ENCODE measurements around the gene RAPH1. TPM values are rescaled to one million over a fixed set of nuclear protein-coding genes. Genes with fewer than 3 reads are reported as not detected.

Gene RAPH1
- total RNA-seq, 1 experiment from 2014 or later, result 114 TPM

- POLR2A ChIA-PET, result no interaction called here
- no peak for TF ChIP-seq CTCF (IDR thresholded peaks at IDR 0.05; ENCODE audit: insufficient read depth in 1 of 2, low read depth in 1 of 2, low read length in 1 of 2, severe bottlenecking in 1 of 2, unreplicated experiment in 1 of 2)
- Histone ChIP-seq H3K4me1 (no peaks in the 10 kb centered on the region), H3K36me3 (ENCODE audit: control insufficient read depth, insufficient read depth, low read length) (no peaks in the 10 kb centered on the region; the same call in 1 of the 2 replicates), H3K9me3 (no peaks in the 10 kb centered on the region), H3K27me3 (replicated peaks; ENCODE audit: control insufficient read depth, insufficient read depth, low read length) (no peaks in the 10 kb centered on the region), H3K4me3 (ENCODE audit: low read depth, low read length) (no peak overlapping the region)
- Mint-ChIP-seq H3K4me3 (ENCODE audit: unreplicated experiment) (no peak overlapping the region), H3K27me3 (ENCODE audit: insufficient read depth, unreplicated experiment) (no peaks in the 10 kb centered on the region), H3K27ac (ENCODE audit: unreplicated experiment) (no peak overlapping the region), H3K36me3 (ENCODE audit: insufficient read depth, unreplicated experiment) (peaks cover 27% of the 10 kb centered on the region), H3K9me3 (ENCODE audit: unreplicated experiment) (no peaks in the 10 kb centered on the region), H3K4me1 (ENCODE audit: low read depth, unreplicated experiment) (no peaks in the 10 kb centered on the region)
- BruUV-seq (replicated peaks), result no TSS peak
- CTCF ChIA-PET, result interaction anchor here (0.6 kb wide), 1 partner anchor 620 kb away, joined by 3 read pairs; no protein-coding TSS in a partner anchor
- intact Hi-C loops (cut with micrococcal nuclease; ENCODE audit: unreplicated experiment), result no loop called here
- DNase-seq, result no peak
Observed at GRCh38 chr2:203407496-203407895, 127.6 kb downstream of the RAPH1 start.

- TF ChIP-seq CTCF (IDR thresholded peaks at IDR 0.05; ENCODE audit: insufficient read depth in 1 of 2, low read depth in 1 of 2, low read length in 1 of 2, severe bottlenecking in 1 of 2, unreplicated experiment in 1 of 2), result no peak
- Mint-ChIP-seq H3K36me3 (ENCODE audit: insufficient read depth, unreplicated experiment) (peaks cover 27% of the 10 kb centered on the region), H3K27ac (ENCODE audit: unreplicated experiment) (no peak overlapping the region), H3K4me3 (ENCODE audit: unreplicated experiment) (no peak overlapping the region), H3K4me1 (ENCODE audit: low read depth, unreplicated experiment) (peaks cover 7% of the 10 kb centered on the region), H3K9me3 (ENCODE audit: unreplicated experiment) (no peaks in the 10 kb centered on the region), H3K27me3 (ENCODE audit: insufficient read depth, unreplicated experiment) (no peaks in the 10 kb centered on the region)
- intact Hi-C loops (cut with micrococcal nuclease; ENCODE audit: unreplicated experiment), result no loop called here
- Histone ChIP-seq H3K4me3 (ENCODE audit: low read depth, low read length) (no peak overlapping the region), H3K4me1 (no peaks in the 10 kb centered on the region), H3K9me3 (no peaks in the 10 kb centered on the region), H3K27me3 (replicated peaks; ENCODE audit: control insufficient read depth, insufficient read depth, low read length) (no peaks in the 10 kb centered on the region), H3K36me3 (ENCODE audit: control insufficient read depth, insufficient read depth, low read length) (no peaks in the 10 kb centered on the region; the same call in 1 of the 2 replicates)
- ChIA-PET CTCF (no interaction called here), POLR2A (no interaction called here)
- no TSS peak for BruUV-seq (replicated peaks)
- DNase-seq, result no peak
Observed at GRCh38 chr2:203404996-203405395, 130.1 kb downstream of the RAPH1 start.

DNA sequence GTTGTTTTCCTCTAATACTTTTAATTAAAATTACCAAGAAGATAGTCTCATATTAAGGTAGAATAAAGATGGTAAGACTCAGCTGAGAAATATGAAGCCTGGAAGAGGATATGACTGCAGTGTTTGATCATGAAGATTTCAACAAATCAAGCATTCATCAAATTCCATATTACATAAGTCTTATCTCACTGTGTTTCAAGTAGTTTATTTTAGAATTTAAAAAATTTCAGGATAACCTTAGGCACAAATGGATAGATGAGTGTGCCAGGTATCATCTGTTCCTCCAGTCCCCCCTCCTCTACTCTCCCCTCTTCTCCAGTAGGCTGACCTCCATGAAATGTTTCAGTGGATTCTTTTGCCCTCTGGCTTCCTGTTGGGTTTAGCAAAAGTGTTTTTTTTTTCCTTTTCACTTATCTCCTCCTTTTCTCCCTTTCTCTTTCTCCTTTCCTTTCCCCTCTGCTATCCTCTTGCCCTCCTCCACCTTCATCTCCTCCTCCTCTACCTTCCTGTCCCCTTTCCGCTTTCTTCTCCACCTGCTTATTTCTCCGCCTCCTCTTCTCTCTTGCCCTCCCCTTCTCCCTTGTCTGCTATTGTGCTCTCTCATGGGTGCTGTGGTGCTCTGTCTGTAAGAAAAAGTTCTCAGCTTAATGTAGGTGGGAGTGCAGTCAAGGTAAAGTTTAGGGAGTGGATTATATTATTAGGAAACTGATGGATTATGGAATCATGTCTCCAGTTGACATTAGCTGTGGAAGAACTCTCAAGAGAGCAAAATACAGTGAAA lies 134.1 kb downstream of the RAPH1 start:
- peaks cover 6% of the 10 kb centered on the region for H3K36me3 Mint-ChIP-seq (ENCODE audit: insufficient read depth, unreplicated experiment)
- no peak for DNase-seq
- POLR2A ChIA-PET, result no interaction called here
- H3K4me1 Mint-ChIP-seq (ENCODE audit: low read depth, unreplicated experiment), result peaks cover 13% of the 10 kb centered on the region
- no peaks in the 10 kb centered on the region for H3K9me3 Mint-ChIP-seq (ENCODE audit: unreplicated experiment)
- H3K4me1 ChIP-seq, result no peaks in the 10 kb centered on the region
- no peaks in the 10 kb centered on the region for H3K9me3 ChIP-seq
- H3K27me3 Mint-ChIP-seq (ENCODE audit: insufficient read depth, unreplicated experiment), result no peaks in the 10 kb centered on the region
- H3K27me3 ChIP-seq (replicated peaks; ENCODE audit: control insufficient read depth, insufficient read depth, low read length), result no peaks in the 10 kb centered on the region
- TF ChIP-seq CTCF (IDR thresholded peaks at IDR 0.05; ENCODE audit: insufficient read depth in 1 of 2, low read depth in 1 of 2, low read length in 1 of 2, severe bottlenecking in 1 of 2, unreplicated experiment in 1 of 2), result no peak
- CTCF ChIA-PET, result interaction anchor here (0.7 kb wide), 1 partner anchor 566 kb away, joined by 4 read pairs; no protein-coding TSS in a partner anchor
- no TSS peak for BruUV-seq (replicated peaks)
- no peaks in the 10 kb centered on the region; the same call in none of the 2 replicates for H3K36me3 ChIP-seq (ENCODE audit: control insufficient read depth, insufficient read depth, low read length)
- H3K27ac Mint-ChIP-seq (ENCODE audit: unreplicated experiment), result peak overlapping the region; percentile 13
- H3K4me3 Mint-ChIP-seq (ENCODE audit: unreplicated experiment), result no peak overlapping the region
- intact Hi-C loops (cut with micrococcal nuclease; ENCODE audit: unreplicated experiment), result no loop called here
- H3K4me3 ChIP-seq (ENCODE audit: low read depth, low read length), result no peak overlapping the region

Data from Caco-2 (cell line).